ENCODE measurements around the gene CLCN6. TPM values are rescaled to one million over a fixed set of nuclear protein-coding genes. Genes with fewer than 3 reads are reported as not detected.

CLCN6 gene
- total RNA-seq, 1 experiment from 2014 or later: 30.4 TPM

DNA sequence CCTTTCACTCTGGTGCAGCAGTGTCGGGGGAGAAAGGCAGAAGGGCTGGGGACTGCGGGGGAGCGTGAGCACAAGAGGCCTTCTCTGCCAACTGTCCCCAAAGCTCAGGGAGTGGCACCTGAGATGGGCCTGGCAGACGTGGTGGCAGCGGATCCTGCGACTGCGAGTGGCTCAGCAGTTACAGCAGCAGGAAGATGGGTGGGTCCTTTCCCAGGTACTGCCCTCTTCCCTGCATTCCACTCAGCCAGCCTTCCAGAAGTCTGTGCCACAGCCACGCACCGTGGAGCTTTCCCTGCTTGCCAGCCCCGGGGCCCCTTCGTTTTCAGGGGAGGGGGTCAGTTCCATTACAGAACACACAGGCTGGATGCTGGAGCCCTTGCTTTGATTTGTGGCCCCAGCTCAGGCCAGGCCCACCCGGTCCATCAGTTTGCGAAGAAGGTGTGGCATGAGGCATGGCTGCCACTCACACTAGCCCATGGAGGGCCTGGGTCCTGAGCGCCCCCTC lies 17.4 kb upstream of the CLCN6 start:
- no peak overlapping the region for H3K4me3 Mint-ChIP-seq (ENCODE audit: unreplicated experiment)
- H3K4me1 ChIP-seq: peaks cover 41% of the 10 kb centered on the region
- peaks cover 14% of the 10 kb centered on the region for H3K36me3 Mint-ChIP-seq (ENCODE audit: insufficient read depth, unreplicated experiment)
- H3K9me3 ChIP-seq: no peaks in the 10 kb centered on the region
- H3K36me3 ChIP-seq (ENCODE audit: control insufficient read depth, insufficient read depth, low read length): no peaks in the 10 kb centered on the region; the same call in 1 of the 2 replicates
- H3K4me1 Mint-ChIP-seq (ENCODE audit: low read depth, unreplicated experiment): peaks cover 25% of the 10 kb centered on the region
- ChIA-PET CTCF (interaction anchor here (1.0 kb wide), 1 partner anchor 13 kb away, joined by 3 read pairs; no protein-coding TSS in a partner anchor), POLR2A (no interaction called here)
- TF ChIP-seq, protein P1, sequence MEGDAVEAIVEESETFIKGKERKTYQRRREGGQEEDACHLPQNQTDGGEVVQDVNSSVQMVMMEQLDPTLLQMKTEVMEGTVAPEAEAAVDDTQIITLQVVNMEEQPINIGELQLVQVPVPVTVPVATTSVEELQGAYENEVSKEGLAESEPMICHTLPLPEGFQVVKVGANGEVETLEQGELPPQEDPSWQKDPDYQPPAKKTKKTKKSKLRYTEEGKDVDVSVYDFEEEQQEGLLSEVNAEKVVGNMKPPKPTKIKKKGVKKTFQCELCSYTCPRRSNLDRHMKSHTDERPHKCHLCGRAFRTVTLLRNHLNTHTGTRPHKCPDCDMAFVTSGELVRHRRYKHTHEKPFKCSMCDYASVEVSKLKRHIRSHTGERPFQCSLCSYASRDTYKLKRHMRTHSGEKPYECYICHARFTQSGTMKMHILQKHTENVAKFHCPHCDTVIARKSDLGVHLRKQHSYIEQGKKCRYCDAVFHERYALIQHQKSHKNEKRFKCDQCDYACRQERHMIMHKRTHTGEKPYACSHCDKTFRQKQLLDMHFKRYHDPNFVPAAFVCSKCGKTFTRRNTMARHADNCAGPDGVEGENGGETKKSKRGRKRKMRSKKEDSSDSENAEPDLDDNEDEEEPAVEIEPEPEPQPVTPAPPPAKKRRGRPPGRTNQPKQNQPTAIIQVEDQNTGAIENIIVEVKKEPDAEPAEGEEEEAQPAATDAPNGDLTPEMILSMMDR (IDR thresholded peaks at IDR 0.05; ENCODE audit: insufficient read depth in 1 of 2, low read depth in 1 of 2, low read length in 1 of 2, severe bottlenecking in 1 of 2, unreplicated experiment in 1 of 2): no peak
- no peak overlapping the region for H3K27ac Mint-ChIP-seq (ENCODE audit: unreplicated experiment)
- H3K4me3 ChIP-seq (ENCODE audit: low read depth, low read length): no peak overlapping the region
- DNase-seq: no peak
- intact Hi-C loops (cut with micrococcal nuclease; ENCODE audit: unreplicated experiment): no loop called here
- no peaks in the 10 kb centered on the region for H3K27me3 ChIP-seq (replicated peaks; ENCODE audit: control insufficient read depth, insufficient read depth, low read length)
- H3K9me3 Mint-ChIP-seq (ENCODE audit: unreplicated experiment): no peaks in the 10 kb centered on the region
- H3K27me3 Mint-ChIP-seq (ENCODE audit: insufficient read depth, unreplicated experiment): no peaks in the 10 kb centered on the region
- no TSS peak for BruUV-seq (replicated peaks)

DNA sequence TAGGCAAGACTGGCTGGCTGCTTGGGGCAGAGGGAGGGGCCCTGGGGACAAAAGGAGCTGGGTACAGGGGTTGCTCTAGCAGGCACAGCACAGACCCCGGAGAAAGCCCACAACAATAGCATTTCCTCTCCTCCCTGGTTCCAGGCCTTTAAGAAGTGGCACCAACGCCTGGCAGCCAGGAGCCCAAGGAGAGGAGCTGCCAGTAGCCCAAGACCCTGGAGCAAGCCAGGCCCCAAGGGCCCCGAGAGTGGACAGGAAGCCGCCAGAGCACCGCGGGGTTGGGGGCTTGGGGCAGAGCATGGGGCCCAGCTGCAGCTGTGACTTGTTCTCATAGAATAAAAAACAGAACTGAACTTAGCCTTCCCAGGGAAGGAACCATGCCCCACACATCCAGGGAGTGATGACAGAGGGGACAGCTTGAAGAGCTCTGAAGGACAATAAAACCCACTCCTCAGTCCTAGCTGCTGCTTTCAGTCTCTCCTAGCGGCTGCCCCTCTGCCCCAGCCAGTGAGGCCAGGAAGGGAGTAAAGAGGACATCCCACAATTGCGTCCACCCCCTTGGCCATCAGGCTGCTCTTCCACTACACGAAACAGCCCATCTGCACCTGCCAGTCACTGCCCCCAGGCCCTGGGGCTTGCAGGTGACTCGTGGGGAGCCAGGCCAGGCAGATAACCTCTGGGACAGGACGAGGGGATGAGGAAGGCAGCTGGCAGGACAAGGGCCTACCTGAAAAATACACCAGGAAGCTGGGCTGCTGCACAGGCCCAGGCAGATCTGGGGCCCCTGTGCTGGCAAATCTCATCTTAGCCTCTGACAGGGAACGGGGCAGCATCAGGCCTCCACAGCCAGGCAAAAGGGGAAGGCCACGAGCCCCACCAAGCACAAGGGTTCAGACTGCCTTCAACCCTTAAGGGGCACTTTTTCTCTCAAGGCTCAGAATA lies 16.6 kb upstream of the CLCN6 start:
- Mint-ChIP-seq H3K9me3 (ENCODE audit: unreplicated experiment) (no peaks in the 10 kb centered on the region), H3K27ac (ENCODE audit: unreplicated experiment) (peak overlapping the region; percentile 61), H3K27me3 (ENCODE audit: insufficient read depth, unreplicated experiment) (no peaks in the 10 kb centered on the region), H3K4me3 (ENCODE audit: unreplicated experiment) (no peak overlapping the region), H3K4me1 (ENCODE audit: low read depth, unreplicated experiment) (peaks cover 25% of the 10 kb centered on the region), H3K36me3 (ENCODE audit: insufficient read depth, unreplicated experiment) (peaks cover 14% of the 10 kb centered on the region)
- TF ChIP-seq, protein P1 (IDR thresholded peaks at IDR 0.05; ENCODE audit: insufficient read depth in 1 of 2, low read depth in 1 of 2, low read length in 1 of 2, severe bottlenecking in 1 of 2, unreplicated experiment in 1 of 2): no peak
- H3K9me3 ChIP-seq: no peaks in the 10 kb centered on the region
- DNase-seq: no peak
- intact Hi-C loops (cut with micrococcal nuclease; ENCODE audit: unreplicated experiment): no loop called here
- H3K4me3 ChIP-seq (ENCODE audit: low read depth, low read length): no peak overlapping the region
- ChIA-PET POLR2A (no interaction called here), CTCF (interaction anchor here (1.0 kb wide), 1 partner anchor 13 kb away, joined by 3 read pairs; no protein-coding TSS in a partner anchor)
- peaks cover 43% of the 10 kb centered on the region for H3K4me1 ChIP-seq
- no TSS peak for BruUV-seq (replicated peaks)
- no peaks in the 10 kb centered on the region for H3K27me3 ChIP-seq (replicated peaks; ENCODE audit: control insufficient read depth, insufficient read depth, low read length)
- no peaks in the 10 kb centered on the region; the same call in 1 of the 2 replicates for H3K36me3 ChIP-seq (ENCODE audit: control insufficient read depth, insufficient read depth, low read length)

DNA sequence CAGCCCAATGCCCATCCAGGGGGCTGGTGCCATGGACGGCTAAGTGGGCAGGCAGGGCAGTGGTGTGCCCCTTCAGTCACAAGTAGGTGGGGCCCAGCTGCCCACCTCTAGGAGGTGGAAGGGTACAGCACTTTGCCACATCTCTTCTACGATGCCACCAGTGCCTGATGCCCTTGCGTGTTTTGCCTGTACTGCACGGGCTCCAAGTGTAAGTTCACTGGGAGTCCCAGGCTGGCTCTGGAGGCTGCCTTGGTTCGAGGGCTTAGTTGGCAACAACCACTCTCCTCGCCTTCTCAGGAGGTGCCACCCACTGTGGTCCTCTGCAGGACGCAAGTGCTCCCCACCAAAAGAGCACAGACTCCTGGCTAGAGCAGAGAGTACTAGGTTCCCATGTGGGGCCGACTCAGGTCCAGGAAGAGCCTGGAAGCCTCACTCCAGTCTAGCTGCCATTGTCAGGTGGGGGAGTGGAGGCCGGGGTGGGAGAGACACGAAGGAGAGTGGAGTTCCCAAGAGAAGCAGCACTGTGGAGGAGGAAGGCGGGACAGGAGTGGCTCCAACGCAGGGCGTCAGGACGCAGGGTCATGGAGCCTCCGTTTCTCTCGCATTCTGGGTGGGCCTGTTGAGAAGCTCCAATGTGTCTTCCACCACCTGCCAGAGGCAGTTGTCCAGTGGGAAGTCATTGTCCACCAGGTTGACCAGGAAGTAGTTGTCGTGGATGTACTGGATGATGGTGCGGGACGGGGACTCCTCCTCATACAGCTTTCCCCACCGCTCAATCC lies 15.7 kb upstream of the CLCN6 start:
- Mint-ChIP-seq H3K4me1 (ENCODE audit: low read depth, unreplicated experiment) (peaks cover 25% of the 10 kb centered on the region), H3K4me3 (ENCODE audit: unreplicated experiment) (no peak overlapping the region), H3K9me3 (ENCODE audit: unreplicated experiment) (no peaks in the 10 kb centered on the region), H3K27me3 (ENCODE audit: insufficient read depth, unreplicated experiment) (no peaks in the 10 kb centered on the region), H3K27ac (ENCODE audit: unreplicated experiment) (peak overlapping the region; percentile 49), H3K36me3 (ENCODE audit: insufficient read depth, unreplicated experiment) (peaks cover 17% of the 10 kb centered on the region)
- POLR2A ChIA-PET: no interaction called here
- CTCF ChIA-PET: no interaction called here
- TF ChIP-seq, protein P1 (IDR thresholded peaks at IDR 0.05; ENCODE audit: insufficient read depth in 1 of 2, low read depth in 1 of 2, low read length in 1 of 2, severe bottlenecking in 1 of 2, unreplicated experiment in 1 of 2): no peak
- Histone ChIP-seq H3K4me1 (peaks cover 41% of the 10 kb centered on the region), H3K27me3 (replicated peaks; ENCODE audit: control insufficient read depth, insufficient read depth, low read length) (no peaks in the 10 kb centered on the region), H3K36me3 (ENCODE audit: control insufficient read depth, insufficient read depth, low read length) (no peaks in the 10 kb centered on the region; the same call in 1 of the 2 replicates), H3K9me3 (no peaks in the 10 kb centered on the region), H3K4me3 (ENCODE audit: low read depth, low read length) (no peak overlapping the region)
- intact Hi-C loops (cut with micrococcal nuclease; ENCODE audit: unreplicated experiment): no loop called here
- DNase-seq: no peak
- no TSS peak for BruUV-seq (replicated peaks)

Measured in Caco-2 (cell line).